GM21717 (cell line): ENCODE data around the gene PRG2.
"Not testable (repeated sequence)": the region's sequence is repeated elsewhere in the genome, so short reads cannot be mapped to it uniquely, and the experiment has no call there.

Source experiments
- ATAC-seq: cut with Tn5 transposase; IDR thresholded peaks from one replicate; pipeline ENCODE4 v1.9.1; 2021; ENCODE audit warnings: mild to moderate bottlenecking, moderate library complexity; ENCODE audit not compliant: unreplicated experiment

PRG2 gene

DNA sequence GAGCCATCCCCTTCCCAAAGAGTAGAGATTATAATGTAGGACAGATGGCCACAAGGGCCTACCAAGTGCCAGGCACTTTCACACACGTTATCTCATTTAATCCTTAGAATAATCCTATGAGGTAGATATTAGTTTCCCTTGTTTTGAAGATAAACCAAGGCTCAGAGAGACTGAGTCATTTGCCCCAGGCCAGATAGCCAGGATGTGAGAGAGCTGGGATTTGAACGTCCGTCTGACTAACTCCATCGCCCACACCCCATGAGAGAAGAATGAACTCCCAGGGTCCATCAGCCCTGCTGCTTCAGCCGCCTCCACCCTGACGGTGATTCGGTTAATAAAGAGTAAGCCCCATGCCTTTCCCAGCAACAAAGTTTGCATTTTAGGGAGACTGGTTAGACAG, 20.2 kb downstream of the PRG2 start:
- ATAC-seq: no peak

DNA sequence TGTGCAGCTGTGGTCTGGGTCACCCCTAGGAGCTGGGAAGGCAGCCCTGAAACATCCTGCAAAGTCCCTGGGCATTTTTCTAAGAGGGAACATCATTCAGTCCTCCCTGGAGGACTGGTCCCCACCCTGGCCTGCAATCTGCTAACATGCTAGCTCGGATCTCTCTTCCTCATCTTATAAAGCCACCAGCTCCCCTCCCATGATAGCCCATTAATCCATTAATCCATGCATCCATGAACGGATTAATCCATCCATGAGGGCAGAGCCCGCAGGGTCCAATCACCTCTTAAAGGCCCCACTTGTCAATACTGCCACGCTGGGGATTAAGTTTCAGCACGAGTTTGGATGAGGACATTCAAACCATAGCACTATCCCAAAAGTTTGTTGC, 21.6 kb downstream of the PRG2 start:
- no peak for ATAC-seq

DNA sequence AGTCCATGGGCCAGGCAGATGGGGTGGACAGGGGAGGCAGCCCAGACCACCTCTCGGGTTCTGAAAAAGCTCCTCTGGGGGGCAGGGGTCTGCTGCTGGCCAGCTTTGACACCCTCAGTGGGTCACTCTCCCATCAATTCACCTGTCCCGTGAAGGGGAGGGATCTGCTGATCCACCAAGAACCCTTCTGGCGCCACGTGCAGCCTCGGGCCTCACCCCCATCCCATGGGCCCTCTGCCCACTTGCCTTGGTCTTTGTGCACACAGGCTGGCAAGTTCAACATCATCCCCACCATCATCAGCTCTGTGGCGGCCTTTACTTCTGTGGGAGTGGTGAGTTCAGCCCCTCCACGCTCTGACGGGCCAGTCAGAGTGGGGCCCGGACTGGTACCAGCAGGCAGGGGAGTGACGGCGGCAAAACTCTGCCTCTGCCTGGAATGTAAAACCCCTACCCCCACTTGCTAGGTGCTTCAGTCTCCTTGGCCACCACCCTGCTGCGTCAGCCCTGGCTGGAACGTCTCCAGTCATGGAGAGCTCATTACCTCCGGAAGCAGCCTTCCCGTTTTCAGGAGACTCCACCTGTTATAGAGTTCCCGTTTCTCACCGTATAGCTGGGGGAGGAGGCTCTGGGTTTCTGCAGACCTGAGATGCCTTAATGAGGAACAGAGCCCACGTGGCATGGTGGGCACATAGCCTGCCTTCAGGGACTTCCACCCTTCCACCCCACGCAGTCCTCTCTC, 22.2 kb downstream of the PRG2 start:
- ATAC-seq: no peak

DNA sequence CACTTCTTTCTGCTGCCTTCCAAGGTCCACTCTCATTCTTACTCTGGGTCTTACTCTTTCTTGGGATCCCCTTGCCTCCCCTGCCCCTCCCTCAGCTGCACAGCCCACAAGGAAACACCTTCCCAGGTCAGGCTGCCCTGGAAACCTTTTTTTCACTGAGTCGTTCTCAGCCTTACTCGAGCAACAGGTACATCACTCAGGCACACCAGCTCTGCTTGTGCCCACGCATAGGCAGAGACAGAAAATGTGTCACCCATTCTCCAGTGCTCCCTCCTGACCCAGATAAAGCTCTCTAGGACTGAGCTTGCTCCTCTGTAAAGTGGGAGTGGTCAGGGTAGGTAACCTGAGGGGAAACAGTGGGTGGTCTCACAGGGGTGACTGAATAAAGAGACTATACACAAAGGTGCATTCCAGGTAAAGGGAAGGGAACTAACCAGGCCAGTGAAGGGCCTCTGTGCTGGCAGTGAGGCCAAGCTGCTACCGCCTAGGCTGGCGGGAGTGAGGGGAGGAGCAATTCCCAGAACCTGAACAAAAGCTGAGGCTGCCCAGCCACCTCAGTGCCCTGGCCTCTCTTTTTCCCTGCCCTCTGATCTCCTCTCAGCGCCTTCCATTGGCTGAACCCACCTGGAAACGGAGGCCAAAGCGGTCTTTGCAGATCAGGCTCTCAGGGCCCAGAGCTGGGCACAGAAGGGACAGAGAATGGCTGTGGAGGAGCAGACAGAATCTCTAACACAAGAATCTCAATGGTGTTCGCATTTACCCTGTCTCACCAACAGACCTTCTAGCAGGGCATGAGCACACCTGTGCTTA, 25.4 kb downstream of the PRG2 start:
- no peak for ATAC-seq

DNA sequence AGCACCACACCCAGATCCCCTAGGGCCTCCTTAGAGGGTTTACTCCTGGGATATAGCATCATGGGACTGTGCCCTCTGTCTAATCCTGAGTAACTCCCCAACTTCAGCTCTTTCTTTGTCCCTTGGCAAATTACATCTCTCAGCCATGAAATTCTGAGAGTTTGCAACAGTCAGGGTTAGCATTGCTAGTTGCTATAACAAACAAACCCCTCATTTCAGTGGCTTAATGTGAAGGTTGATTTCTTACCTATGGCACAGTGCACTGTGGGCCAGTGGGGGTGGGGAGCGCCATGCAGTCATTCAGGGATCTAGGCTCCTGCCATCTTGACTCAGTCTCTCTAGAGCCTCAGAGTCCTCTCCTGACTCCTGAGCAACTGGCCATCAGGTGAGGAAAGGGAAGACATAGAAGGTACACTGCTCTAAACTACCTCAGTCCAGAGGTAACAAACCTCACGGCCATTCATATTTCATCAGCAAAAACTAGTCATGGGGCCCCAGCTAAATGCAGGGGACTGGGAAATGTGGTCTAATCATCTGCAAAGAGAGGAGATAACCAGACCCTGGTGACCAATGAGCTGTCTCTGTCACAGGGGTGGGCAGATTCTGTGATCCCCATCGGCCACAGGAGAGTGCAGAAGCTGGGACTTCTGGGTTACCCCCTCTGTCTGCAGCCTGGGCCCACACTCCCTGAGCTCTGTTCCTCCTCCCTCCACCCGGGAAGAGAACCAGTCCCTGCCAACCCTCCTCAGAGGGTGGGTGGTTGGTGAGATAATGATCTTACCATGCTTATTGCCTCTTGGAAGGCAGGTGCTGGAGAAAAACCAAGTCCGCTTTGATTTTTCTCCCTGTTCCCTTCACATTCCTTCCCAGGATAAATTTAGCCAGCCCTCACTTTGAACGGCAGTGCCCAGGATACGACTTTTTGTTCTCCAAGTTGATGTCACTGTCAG, 27.0 kb downstream of the PRG2 start:
- no peak for ATAC-seq

DNA sequence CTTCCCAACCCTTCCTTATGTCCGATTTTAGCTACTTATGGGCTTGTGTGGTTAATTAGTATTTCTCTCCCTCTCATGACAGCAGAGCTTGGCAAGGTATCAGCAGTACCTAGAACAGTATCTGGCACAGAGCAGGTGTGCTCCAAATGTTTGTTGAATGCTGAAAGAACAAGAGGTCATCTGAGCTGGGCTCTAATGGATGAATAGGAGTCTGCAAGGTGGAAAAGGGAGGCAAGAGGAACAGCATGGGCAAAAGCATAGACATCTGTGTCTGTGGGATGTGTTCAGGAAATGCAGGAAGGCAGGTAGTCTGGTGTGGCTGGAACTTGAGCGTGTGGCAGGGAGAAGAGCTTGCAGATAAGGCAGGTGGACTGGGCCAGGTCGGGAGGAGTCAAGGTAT, 28.5 kb downstream of the PRG2 start:
- no peak for ATAC-seq

DNA sequence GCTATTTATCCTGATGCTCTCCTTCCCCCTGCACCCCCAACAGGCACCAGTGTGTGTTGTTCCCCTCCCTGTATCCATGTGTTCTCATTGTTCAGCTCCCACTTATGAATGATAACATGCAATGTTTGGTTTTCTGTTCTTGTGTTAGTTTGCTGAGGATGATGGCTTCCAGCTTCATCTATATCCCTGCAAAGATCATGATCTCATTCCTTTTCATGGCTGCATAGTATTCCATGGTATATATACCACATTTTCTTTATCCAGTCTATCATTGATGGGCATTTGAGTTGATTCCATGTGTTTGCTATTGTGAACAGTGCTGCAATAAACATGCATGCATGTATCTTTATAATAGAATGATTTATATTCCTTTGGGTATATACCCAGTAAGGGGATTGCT, 29.0 kb downstream of the PRG2 start:
- ATAC-seq: not testable (repeated sequence)

DNA sequence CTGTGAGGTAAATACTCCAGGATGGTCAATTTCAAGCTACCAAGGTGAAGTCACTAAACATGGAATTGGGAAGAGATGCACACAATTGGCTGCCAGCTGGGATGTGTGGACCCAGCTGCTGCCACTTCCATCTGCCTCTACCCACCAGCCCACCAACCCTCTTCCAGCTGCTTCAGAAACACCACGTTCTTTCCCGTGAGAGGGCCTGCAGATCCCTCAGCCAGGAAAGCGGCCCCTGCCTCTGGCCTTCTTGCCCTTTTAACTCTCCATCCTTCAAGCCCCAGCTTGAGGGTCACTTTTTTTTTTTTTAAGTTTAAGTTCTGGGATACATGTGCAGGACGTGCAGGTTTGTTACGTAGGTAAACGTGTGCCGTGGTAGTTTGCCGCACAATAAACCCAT, 29.5 kb downstream of the PRG2 start:
- no peak for ATAC-seq

DNA sequence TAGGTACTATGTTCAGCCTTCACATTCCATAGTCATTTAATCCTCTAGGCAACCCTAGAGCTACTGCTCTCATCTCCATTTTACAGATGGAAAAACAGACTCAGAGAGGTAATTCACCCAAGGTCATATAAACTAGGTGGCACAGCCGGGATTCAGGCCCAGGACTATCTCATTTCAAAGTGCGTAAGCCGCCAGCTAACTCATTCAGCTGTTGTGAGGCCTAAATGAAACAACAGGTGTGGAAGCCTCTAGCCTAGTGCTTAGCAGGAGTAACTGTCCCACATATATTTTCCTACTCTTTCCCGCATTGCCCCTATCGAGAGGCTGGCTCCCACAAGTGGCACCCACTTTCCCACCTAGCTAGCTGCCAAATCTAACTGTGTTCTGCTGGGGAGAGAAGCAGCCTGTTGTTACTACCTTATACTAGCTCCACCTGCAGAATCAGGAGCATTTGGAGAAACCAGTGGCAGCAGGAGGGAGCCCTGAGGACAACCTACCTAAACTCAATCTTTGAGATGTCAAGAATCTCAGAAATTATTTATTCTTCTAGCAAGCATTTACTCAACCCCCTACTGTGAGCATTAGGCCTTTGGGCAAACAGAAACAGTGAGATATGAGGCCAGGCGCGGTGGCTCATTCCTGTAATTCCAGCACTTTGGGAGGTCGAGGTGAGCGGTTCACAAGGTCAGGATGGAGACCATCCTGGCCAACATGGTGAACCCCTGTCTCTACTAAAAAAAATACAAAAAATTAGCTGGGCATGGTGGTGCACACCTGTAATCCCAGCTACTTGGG, 30.4 kb downstream of the PRG2 start:
- ATAC-seq: no peak

DNA sequence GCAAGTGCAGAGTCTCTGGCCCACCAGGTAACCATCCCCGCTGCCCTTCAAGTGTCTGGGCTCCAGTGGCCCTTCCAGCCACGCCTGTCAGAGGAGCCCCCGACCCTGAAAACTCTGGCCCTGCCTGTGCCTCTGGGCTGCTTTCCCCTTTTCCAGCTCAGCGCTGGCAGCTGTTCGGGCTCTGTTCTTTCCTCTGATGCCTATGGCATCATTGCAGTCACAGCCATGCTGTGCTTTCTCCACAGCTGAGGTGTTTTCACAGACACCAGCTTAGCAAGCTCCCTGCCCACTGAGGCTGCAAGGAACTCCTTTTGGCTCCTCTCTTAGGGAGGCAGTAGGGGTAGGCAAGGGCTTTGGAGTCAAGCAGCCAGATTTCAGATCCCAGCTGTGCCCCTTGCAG, 31.1 kb downstream of the PRG2 start:
- ATAC-seq: no peak

DNA sequence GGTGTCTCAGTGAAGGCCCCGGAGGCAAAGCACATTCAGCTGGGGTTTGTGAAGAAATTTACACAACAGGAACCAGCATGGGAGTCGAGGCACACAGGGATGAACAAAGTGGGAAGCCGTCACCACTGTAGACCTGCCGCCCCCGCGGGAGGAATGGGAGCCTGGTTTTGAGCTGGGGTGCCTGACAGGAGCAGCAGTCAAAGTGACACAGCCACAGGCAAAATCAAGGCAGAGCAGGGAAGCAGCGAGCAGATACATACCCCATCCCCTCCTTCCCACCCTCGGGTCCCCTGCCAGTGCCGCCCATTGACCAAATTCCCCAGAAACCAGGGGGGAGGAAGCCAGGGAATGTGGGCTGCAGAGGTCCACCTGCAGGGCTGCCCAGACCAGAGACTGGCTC, 31.5 kb downstream of the PRG2 start:
- ATAC-seq: no peak

DNA sequence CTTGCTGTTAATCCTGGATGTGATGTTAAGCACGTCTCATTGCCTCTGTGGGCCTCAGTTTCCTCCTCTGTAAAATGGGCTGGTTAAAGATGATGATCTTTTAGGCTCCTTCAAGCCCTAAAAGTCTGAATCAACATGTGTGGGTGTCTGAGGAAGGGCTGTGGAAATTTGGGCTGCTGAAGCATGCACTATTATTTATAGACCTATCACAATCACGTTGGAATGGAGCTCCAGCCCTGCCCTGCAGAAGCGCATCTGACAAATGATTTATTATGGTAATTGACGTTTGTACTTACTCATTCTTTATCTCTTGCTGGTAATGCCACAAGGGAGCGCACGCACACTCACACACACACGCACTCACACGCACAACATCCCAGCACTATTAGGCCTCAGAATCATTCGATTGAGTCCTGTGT, 31.9 kb downstream of the PRG2 start:
- no peak for ATAC-seq

DNA sequence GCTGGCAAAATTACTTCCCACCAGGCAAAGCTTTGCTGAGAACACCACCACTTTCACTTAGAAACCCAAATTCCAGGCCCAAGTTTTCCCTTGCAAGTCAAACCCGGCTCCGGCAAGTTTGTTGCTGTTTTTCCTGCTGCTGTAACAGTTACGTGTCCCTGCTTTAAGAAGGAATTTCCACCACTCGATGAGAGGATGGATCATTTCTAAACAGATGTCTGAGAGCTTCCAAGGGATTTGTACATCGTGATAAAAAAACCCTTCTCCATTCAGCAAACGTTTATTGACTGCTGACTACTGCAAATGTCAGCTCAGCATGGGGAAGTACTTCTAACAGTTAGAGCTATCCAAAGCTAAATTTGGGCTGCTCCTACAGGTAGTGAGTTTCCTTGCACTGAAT, 32.6 kb downstream of the PRG2 start:
- ATAC-seq: no peak

DNA sequence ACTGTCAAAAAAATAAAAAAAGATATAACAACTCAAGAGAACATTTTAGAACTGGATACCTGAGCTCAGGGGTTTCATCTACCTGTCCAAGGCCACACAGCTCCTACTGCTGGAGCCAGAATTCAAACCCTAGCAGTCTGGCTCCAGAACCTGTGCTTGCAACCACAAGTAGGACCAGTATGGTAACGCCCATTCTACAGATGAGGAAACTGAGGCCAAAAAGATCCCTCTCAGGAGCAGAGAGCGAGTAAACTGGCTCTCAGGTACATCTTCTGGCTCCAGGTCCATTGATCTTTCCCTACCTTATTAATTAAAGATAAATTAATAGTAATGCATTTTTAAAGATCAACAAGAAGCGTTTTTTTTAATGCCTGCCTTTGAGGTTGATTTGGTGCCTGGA, 33.1 kb downstream of the PRG2 start:
- no peak for ATAC-seq

DNA sequence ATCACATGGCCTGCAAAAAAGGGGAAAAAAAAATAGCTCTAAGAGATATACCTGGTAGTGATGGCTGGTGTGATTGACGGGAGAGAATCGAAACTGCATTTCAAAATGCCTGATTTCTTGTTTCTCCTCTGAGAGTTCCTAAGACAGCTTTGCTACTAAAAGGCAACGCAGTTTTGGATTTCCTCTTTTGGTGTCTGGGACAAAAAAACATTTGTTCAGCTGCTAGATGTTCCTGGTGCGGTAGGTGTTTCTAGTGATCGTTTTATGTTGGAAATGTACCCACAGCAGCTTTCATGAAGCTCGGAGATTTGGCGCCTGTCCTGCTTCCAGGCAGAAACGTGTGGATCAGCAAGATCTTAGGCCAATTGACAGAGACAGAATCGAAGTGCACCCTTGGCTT, 34.2 kb downstream of the PRG2 start:
- ATAC-seq: no peak

DNA sequence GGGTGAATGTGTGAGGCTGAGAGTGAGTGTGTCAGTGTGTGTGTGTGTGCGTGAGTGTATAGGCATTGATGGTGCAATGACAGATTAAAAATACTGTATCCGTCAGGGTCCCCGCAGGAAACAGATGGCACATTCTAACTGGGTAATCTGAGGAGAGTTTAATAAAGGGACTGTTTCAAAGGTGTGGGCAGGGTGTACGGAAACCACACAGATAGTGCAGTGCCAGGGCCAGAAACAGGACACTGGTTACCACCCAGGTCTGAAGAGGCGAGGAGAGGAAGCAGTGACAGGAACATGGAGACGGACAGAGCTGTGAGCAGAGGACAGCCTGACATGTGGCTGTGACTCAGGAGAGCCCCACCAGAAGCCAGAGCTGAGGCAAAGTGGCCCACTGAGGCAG, 35.8 kb downstream of the PRG2 start:
- ATAC-seq: no peak

DNA sequence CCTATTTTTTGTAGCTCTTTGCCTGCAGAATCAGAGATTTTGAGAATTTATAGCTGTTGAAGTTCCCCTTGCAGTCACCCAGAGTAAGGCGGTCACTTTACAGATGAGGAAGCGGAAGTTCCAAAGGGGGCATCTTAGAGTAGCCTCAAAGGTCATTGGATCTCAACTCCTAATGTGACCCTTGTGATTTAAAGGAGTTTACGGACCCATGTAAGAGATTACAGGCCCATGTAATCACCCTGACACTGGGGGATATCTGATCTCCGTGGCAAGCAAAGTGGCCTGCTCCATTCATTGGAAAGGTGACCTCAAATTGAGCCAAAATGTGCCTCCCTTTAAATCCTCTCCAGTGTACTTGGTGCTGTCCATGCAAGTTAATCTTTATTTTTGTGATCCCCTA, 36.6 kb downstream of the PRG2 start:
- no peak for ATAC-seq

DNA sequence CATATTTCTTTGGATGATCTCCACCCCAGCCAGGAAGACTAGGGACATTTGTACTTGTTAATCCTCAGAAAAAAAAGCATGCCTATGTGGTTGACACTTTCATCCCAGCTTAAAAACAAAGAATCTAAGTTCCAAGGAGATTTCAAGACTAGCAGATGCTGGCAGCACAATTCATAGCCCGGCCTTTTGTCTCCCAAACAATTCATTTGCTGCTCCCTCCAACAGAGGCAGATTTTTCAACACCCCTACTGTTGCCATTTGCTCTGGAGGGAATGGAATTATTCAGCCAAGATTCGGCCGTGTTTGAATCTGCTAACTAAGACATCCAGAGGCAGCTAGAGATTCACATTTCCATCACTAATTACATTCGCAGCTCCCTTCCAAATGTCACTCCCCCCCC, 37.0 kb downstream of the PRG2 start:
- ATAC-seq: no peak

DNA sequence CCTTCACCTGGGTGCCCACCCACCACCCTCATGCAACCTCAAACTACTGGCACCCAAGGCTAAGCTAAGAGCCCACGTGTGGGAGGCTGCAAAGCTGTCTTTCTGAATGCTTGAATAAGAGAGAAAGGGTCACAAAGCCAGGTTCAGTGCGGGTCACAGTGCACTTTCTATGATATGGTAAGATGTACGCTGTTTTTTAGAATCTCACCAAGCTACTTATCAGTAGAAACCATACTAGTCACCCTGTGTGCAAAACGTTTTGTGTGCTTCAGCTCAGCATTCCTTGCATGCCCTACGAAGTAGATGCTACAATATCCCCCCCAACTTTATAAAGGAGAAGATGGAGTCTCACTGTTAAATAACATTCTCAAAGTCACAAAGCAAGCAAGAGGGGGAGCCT, 37.4 kb downstream of the PRG2 start:
- ATAC-seq: no peak

DNA sequence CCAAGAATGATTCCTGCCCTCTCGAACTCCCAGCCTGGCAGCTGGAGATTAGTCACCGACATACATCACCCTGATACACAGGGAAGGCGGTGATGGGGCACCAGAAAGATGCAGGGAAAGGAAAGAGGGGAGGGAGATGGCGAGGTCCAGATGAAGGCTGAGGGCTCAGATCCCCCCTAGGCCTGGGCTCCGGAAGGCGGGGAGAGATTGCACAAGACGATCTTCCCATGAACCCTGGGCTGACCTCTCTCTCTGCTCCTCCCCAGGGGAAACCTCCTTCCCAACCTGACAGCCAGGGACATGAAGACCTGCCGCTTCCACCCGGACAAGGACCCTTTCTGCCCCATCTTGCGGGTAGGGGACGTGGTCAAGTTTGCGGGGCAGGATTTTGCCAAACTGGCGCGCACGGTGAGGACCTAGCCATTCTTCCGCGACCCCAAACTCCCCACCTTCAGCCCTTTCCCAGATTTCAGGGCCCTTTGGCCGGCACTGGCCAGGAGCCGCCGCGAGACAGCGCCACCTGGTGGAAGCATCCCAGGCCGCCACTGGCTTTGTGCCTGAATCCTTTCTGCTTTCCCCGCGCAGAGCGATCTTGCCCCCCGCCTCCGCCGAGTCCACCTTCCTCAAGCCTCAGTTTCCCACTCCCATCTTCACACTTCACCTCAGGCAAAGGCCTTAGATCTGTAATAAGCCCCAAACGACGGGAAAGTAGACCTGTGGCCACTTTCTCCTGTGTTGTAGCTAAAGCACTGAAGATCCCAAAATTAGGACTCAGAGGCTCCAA, 40.8 kb downstream of the PRG2 start:
- ATAC-seq: no peak
